Measurements from ENCODE around the gene GRK1. TPM values are rescaled to one million over a fixed set of nuclear protein-coding genes. Genes with fewer than 3 reads are reported as not detected.

Gene GRK1
- total and polyA plus RNA-seq, 2 of the 4 experiments (the other 2 are of a cell fraction): not detected

DNA sequence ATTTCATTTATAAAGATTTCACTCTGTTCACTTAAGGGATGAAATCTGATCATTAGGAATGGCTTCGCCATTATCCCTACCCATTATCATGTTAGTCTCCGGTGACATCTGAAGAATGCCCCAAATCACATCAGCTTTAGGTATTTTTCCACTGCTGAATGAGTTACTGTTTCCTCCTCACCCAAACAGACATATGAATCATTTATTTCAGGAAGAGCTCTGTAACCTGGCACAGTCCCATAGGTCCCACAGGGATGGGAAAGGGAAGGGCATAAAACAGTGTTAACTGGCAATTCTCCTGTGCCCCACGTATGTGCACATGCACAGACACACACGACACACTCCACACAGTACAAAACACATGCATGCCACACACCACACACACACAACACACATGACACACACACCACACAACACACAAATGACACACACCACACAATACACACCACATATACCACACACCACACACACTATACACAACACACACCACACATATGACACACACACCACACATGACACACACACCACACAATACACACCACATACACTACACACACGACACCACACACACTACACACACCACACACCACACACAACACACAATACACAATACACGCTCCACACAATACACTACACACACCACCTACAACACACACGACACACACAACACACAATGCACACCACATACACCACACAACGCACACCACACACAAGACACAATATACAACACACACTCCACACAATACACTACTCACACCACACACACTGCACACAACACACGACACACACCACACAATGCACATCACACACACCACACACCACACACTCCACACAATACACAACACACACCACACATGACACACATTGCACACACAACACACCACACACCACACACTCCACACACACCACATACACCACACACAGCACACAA, 107.4 kb downstream of the GRK1 start (continued):
- TF ChIP-seq MAFK (IDR thresholded peaks at IDR 0.05; ENCODE audit: low read depth, low read length) (no peak), BHLHE40 (IDR thresholded peaks at IDR 0.05; ENCODE audit: low read depth, low read length) (no peak)

DNA sequence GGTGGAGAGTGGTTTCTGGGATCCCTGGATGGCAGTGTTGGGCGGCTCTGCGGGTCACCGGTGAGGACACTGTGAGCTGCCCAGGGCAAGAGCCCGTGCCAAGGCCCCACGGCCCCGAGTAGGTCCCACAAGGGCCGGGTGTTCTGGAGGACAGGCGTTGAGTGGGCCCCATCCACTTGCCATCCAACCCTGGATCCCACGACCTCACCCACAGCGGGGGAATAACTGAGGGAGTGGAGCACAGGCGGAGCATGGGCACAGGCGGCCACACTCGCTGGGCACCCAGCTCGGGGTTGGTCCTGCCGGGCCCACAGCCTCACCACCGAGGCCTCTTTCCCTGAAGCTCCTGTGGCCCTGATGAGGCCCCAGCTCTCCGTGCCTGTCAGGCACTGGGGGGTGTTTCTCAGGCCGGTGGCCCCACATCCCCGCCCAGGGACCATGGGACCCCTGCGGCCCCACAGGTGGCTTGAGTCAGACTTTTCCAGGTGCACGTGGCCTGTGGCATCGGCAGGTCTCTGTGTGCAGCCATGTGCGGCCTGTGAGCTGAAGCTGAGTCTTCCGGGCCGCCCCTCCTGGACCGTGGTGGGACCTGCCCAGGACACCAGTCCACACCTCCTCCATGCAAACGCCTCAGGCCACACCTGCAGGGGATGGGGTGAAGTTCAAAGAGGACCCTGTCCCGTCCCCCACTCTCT, 108.6 kb downstream of the GRK1 start:
- Histone ChIP-seq H3K9ac (ENCODE audit: low read depth, low read length) (no peak overlapping the region), H4K5ac (ENCODE audit: low read depth, low read length) (no peak overlapping the region), H3K18ac (ENCODE audit: low read depth, low read length) (no peak overlapping the region), H3K4me2 (ENCODE audit: low read depth, low read length) (no peak overlapping the region), H4K91ac (ENCODE audit: insufficient read depth, low read depth, low read length) (no peak overlapping the region), H3K79me1 (ENCODE audit: low read depth in 1 of 2, low read length in 2 of 2) (peaks cover 0 to 5% of the 10 kb centered on the region in 2 experiments; a peak in 1 of 4 replicates), H2BK5ac (ENCODE audit: low read depth, low read length, poor library complexity, severe bottlenecking) (no peak overlapping the region), H2AK9ac (replicated peaks; ENCODE audit: low read depth, low read length, poor library complexity) (no peak overlapping the region), H3K27ac (ENCODE audit: insufficient read depth, low read length) (no peak overlapping the region), H2BK15ac (ENCODE audit: low read depth, low read length) (no peak overlapping the region), H3K36me3 (ENCODE audit: control insufficient read depth, insufficient read depth, low read length) (no peaks in the 10 kb centered on the region), H3K27me3 (ENCODE audit: control insufficient read depth, insufficient read depth, low read length) (peaks cover 16% of the 10 kb centered on the region), H4K20me1 (ENCODE audit: insufficient read depth, low read length) (no peaks in the 10 kb centered on the region), H2BK120ac (ENCODE audit: low read depth, low read length) (no peak overlapping the region), H3K4me3 (ENCODE audit: insufficient read depth, low read depth, low read length) (no peak overlapping the region), H3K4me1 (ENCODE audit: control insufficient read depth, insufficient read depth, low read length) (no peaks in the 10 kb centered on the region), H4K8ac (ENCODE audit: low read depth in 2 of 2, low read length in 2 of 2) (no peak overlapping the region), H3K4ac (ENCODE audit: low read depth, low read length) (no peak overlapping the region), H3K56ac (ENCODE audit: extremely low read depth, insufficient read depth, low read length) (no peak overlapping the region), H3K23ac (ENCODE audit: low read depth, low read length) (no peak overlapping the region), H2AFZ (replicated peaks; ENCODE audit: low read length, poor library complexity) (no peak overlapping the region), H3K14ac (replicated peaks; ENCODE audit: low read depth, low read length) (no peak overlapping the region), H2BK20ac (ENCODE audit: low read depth, low read length) (no peak overlapping the region), H3K9me1 (ENCODE audit: insufficient read depth, low read length) (peaks cover 9% of the 10 kb centered on the region), H3K9me3 (ENCODE audit: control insufficient read depth, insufficient read depth, low read length) (peaks cover 5% of the 10 kb centered on the region; the same call in 1 of the 2 replicates), H2AK5ac (ENCODE audit: low read depth, low read length) (no peak overlapping the region)
- POLR2A ChIA-PET (ENCODE audit: unreplicated experiment): no interaction called here
- no TSS peak for BruUV-seq (replicated peaks)
- 62% methylated on average over 2 of the region's 28 CpGs; no CpG with 5 or more reads in 1 of the 2 experiments for WGBS, 2 experiments (ENCODE audit: extremely low coverage in 2 of 2, insufficient read length in 1 of 2)
- in situ Hi-C loops (cut with MboI; ENCODE audit: low sequenced_read_pairs) (no loop called here), dilution Hi-C loops (cut with HindIII; ENCODE audit: low sequenced_read_pairs, unreplicated experiment) (no loop called here), intact Hi-C loops (cut with micrococcal nuclease) (loop anchor here (2.0 kb wide), 1 partner anchor 17 kb away; the partner anchor contains the start of gene TMEM255B)
- no peak for DNase-seq
- TF ChIP-seq MXI1 (IDR thresholded peaks at IDR 0.05; ENCODE audit: borderline replicate concordance, low read depth, low read length) (no peak), FOS (IDR thresholded peaks at IDR 0.05; ENCODE audit: low read depth, low read length) (no peak)
- no peak for ATAC-seq (ENCODE audit: low read depth)
- CTCF ChIA-PET: no interaction called here

All from IMR-90 (cell line).